Mesenteric fat pad (tissue), 1 donor: ENCODE data around the gene POLR2A. TPM values are rescaled to one million over a fixed set of nuclear protein-coding genes. Genes with fewer than 3 reads are reported as not detected.

Source experiments
- DNase-seq: peaks from one replicate; pipeline ENCODE4 v3.0.0-alpha.2; 2020; ENCODE audit warnings: low spot score
- total RNA-seq: library from RNA; stranded (reverse); fragmentation: NEBNext Ultra II Directional; extraction: Animal tissue kit (Norgen Biotek cat#: 25700); gene quantifications from one replicate; pipeline ENCODE4 v1.2.1, GENCODE V29; 2021
- donor health status: DM: yes; HTN: yes; CAD: no.

Gene POLR2A
- total RNA-seq, 1 donor from 2014 or later = 102 TPM

DNA sequence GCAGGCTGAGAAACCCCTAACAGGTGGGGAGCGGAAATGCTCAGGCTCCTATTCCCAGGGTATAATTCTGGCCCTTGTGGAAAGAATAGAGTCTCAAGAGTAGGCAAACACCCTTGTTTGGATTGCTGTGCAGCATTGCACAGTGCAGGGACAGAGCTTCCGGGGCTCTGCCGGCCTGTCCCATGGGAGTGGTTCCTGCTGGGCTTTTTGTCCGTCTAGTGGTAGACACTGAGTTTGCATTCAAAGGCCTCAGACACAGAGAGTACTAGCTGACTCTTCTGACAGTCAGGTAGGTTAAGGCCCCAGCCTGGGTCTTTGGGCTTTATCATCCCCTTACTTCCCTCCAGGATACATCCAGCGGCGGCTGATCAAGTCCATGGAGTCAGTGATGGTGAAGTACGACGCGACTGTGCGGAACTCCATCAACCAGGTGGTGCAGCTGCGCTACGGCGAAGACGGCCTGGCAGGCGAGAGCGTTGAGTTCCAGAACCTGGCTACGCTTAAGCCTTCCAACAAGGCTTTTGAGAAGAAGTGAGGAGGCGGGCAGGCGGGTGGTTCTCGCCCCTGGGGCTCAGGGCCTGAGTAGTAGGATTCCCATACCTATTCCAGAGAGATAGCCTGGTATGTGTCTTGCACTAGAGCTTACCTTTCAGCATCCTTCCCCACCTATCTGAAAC is 18.1 kb downstream of the POLR2A start:
- no peak for DNase-seq

DNA sequence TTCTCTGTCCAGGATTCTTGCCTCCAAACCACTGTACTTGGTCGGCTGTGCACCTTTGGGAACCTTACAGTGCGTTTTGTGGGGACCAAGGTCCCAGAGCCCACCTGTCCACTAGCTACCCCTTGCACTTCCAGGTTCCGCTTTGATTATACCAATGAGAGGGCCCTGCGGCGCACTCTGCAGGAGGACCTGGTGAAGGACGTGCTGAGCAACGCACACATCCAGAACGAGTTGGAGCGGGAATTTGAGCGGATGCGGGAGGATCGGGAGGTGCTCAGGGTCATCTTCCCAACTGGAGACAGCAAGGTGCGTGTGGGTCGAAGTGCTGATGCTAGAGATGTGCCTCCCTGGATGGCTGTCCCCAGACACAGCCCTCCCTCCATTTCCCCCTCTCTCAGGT is 18.8 kb downstream of the POLR2A start:
- no peak for DNase-seq

DNA sequence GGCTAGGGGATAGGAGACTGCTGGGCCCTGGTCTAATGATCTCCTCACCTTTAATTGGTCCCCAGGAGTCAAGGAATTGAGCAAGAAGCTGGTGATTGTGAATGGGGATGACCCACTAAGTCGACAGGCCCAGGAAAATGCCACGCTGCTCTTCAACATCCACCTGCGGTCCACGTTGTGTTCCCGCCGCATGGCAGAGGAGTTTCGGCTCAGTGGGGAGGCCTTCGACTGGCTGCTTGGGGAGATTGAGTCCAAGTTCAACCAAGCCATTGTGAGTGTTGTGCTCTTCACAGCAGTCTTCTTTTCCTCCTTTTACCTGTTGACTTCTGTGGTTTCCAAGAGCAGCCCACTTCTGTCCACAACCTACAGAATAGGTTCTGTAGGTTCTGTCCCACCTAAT is 19.4 kb downstream of the POLR2A start:
- no peak for DNase-seq

DNA sequence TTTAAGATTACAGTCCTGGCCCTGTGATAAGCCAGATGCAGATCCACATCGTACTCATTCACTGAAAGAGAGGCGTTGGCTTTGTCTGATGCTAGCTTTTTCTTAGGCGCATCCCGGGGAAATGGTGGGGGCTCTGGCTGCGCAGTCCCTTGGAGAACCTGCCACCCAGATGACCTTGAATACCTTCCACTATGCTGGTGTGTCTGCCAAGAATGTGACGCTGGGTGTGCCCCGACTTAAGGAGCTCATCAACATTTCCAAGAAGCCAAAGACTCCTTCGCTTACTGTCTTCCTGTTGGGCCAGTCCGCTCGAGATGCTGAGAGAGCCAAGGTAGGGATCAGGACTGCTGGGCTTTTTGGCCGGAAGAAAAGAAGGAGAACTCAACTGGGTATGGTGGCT is 24.0 kb downstream of the POLR2A start:
- DNase-seq = no peak

DNA sequence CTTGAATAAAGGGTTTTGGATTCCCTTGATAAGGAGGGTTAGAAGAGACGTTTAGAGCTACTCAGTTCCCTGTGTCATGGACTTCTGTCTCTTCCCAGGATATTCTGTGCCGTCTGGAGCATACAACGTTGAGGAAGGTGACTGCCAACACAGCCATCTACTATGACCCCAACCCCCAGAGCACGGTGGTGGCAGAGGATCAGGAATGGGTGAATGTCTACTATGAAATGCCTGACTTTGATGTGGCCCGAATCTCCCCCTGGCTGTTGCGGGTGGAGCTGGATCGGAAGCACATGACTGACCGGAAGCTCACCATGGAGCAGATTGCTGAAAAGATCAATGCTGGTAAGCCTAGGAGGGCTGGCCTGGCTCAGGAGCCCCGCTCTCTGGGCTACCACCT is 24.7 kb downstream of the POLR2A start:
- no peak for DNase-seq

DNA sequence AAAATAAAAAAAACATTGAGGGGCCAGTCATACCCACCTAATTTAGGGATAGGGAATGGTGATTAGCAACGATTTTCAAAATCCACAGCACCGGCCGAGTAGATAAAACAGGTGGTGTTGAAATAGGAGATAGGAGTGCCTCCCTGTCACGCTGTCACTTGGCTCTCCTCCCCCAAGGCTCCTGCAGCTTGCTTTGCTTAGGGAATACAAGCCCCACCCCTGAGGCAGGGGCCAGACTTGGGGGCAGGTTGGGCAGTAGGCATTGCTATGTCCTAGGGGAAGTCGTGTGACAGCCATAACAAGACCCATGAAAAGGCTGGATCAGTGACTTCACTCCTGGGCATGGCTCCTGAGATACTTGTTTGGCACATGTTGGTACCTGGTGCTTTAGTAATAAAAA is 25.8 kb downstream of the POLR2A start:
- DNase-seq = no peak

DNA sequence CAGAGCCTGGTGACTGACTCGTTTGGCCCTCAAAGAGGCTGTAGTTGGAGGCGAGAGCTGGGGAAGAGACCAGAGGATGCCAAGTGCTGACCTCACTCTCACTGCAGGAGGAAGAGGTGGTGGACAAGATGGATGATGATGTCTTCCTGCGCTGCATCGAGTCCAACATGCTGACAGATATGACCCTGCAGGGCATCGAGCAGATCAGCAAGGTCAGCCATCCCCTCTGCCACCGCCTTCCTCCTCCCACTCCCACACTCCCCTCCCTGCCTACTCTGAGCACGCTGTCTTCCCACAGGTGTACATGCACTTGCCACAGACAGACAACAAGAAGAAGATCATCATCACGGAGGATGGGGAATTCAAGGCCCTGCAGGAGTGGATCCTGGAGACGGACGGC is 26.9 kb downstream of the POLR2A start:
- DNase-seq = no peak

DNA sequence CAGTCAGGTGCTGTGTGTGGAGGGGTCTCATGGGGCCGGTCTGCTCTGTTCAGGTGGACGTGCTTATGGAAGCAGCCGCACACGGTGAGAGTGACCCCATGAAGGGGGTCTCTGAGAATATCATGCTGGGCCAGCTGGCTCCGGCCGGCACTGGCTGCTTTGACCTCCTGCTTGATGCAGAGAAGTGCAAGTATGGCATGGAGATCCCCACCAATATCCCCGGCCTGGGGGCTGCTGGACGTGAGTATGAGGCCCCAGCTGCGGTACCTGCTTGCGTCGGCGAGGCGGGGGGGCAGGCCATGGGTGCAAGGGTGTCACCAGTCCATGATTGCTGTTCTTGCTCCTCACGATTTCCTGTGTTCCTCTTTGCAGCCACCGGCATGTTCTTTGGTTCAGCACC is 27.9 kb downstream of the POLR2A start:
- no peak for DNase-seq

DNA sequence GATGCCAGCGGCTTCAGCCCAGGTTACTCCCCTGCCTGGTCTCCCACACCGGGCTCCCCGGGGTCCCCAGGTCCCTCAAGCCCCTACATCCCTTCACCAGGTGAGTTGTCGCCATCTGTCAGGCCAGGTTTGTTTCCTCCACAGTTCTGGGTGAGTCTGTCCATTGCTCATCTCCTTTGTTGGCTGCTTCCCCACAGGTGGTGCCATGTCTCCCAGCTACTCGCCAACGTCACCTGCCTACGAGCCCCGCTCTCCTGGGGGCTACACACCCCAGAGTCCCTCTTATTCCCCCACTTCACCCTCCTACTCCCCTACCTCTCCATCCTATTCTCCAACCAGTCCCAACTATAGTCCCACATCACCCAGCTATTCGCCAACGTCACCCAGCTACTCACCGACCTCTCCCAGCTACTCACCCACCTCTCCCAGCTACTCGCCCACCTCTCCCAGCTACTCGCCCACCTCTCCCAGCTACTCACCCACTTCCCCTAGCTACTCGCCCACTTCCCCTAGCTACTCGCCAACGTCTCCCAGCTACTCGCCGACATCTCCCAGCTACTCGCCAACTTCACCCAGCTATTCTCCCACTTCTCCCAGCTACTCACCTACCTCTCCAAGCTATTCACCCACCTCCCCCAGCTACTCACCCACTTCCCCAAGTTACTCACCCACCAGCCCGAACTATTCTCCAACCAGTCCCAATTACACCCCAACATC is 28.8 kb downstream of the POLR2A start:
- DNase-seq = no peak

DNA sequence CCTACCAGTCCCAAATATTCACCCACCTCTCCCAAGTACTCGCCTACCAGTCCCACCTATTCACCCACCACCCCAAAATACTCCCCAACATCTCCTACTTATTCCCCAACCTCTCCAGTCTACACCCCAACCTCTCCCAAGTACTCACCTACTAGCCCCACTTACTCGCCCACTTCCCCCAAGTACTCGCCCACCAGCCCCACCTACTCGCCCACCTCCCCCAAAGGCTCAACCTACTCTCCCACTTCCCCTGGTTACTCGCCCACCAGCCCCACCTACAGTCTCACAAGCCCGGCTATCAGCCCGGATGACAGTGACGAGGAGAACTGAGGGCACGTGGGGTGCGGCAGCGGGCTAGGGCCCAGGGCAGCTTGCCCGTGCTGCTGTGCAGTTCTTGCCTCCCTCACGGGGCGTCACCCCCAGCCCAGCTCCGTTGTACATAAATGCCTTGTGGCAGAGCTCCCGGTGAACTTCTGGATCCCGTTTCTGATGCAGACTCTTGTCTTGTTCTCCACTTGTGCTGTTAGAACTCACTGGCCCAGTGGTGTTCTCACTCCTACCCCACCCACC is 29.8 kb downstream of the POLR2A start:
- DNase-seq = no peak

DNA sequence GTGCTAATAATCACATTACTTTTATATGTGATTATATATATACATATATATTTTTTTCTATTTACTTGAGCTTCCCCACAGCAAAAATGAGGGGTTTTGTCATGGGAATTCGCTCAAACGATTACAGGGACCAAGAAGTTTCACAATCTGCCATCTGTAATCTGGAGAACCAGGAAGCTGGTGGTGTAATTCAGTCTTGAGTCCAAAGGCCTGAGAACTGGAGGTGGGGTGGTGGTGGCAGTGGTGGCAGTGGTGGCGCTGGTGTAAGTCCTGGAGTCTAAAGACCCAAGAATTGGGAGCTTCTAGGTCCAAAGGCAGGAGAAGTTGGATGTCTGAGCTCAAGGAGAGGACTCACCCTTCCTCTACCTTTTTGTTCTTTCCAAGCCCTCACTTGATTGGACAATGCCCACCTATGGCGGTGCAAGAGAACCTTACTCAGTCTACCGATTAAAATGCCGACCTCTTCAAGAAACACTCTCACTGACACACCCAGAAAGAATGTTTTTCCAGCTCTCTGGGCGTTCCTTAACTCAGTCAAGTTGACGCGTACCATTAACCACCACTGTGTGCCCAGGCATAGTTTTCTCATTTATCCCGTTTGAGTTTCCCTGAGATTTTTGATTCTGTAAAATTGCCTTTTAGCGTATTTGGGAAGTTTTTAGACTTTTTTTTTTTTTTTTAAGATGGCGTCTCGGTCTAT is 31.9 kb downstream of the POLR2A start:
- DNase-seq = no peak

DNA sequence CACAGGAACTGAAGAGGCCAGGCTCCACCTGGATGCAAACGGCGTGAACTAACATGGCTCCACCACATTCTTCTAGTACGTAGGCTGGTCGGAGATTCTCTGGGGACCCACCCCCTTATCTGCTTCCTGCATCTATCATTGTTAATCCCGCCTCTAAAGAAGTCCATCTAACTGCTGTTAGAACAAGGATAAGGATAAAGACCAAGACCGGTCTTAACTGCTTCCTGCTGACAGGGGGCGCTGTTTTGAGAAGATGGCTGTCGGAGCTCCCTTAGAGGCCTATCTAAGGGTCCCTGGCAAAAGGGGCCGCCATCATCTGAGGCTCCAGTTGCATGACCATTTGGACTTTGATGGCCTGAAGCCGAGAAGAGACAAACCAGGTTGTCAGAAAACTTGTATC is 38.9 kb downstream of the POLR2A start:
- no peak for DNase-seq

DNA sequence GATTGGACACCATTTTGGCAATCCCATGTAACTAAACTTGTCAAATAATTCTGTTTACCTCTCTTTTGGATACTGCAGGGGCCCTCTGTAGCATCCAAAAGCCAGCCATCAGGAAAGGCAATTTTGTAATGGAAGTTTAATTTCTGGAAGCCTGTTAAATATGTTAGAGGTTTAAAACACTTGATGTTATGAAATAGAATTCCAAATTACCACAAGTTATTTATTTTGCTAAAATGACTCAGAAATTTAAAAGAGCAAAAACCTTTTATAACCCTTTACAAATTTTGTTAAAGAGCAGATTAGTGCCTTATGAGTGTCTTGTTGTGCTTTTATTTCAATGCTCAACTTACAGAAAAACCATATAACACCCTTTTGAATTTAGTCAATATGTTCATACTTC is 44.7 kb downstream of the POLR2A start:
- DNase-seq = no peak

DNA sequence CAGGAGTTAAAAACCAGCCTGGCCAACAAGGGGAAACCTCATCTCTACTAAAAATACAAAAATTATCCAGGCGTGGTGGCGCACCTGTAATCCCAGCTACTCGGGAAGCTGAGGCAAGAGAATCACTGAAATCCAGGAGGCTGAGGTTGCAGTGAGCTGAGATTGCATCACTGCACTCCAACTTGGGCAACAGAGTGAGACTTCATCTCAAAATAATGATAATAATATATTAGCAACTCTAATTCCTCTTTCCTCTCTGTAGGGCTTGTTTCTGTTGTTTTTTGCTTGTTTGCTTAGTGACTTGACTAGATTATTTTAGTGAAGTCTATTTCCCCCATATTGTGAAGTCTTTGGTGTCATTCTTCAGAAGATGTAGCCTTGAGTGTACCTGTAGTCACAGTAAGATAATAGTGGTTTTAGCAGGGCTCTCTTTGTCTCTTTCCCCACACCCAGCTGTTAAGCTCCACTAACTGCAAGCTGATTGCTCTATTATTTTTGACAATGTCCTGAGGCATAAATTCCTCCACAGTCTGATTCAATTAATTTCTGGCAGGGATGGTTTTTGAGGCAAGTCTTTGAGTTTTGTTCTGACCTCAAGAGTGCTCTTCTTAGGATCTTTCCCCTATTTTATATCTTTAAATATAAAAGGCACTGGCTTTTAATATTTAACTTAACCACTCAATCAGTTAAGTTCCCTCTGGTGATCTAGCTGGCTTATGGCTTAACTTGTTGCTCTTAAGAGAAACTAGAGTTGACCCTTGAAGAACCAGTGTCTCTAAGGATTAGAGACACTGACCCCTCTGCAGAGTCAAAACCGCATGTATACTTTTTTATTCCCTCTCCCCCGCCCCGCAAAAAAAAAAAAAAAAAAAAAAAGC is 46.1 kb downstream of the POLR2A start:
- no peak for DNase-seq

DNA sequence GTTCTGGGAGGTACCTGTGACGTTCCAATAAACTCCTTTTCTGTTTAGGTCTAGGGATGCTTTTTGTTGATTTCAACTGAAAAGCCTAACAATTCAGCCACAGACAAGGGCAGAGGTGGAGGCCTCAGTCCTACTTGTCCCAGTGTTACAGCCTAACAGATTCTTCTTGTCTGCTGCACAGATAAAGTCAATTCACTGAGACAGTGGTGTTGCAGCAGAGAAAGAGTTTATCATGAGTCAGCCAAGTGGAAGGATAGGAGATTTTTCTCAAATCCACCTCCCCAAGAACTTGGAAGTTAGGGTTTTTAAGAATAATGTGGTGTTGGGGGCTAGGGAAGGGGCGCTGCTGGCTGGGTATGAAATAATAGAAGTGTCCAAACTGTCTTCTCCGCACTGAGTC is 53.9 kb downstream of the POLR2A start:
- DNase-seq = no peak

DNA sequence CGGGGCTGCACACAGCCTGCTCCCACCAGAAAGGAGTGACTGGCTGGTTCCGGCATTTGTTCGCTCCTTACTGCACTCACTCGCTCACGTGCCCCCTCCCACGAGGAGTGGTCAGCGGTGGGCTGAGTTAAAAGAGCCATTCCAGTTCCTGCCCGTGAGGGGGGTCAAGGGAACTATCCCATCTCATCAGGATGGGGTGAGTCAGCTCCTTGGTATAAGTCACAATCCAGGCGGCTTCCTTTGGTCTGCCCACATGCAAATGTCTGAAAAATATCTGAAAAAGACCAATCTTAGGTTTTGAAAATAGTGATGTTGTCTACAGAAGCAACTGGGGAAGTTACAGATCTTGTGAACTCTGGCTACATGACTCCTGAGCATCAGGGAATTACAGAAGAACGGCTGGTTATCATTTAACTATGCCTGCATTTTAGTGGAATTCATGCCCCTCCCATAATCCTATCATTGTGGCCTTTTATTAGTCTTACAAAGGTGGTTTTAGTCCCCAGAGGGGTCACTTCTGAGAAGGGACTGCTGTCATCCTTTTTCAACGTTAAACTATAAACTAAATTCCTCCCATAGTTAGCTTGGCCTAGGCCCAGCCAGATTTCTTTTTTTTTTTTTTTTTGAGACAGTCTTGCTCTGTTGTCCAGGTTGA is 54.9 kb downstream of the POLR2A start:
- no peak for DNase-seq

DNA sequence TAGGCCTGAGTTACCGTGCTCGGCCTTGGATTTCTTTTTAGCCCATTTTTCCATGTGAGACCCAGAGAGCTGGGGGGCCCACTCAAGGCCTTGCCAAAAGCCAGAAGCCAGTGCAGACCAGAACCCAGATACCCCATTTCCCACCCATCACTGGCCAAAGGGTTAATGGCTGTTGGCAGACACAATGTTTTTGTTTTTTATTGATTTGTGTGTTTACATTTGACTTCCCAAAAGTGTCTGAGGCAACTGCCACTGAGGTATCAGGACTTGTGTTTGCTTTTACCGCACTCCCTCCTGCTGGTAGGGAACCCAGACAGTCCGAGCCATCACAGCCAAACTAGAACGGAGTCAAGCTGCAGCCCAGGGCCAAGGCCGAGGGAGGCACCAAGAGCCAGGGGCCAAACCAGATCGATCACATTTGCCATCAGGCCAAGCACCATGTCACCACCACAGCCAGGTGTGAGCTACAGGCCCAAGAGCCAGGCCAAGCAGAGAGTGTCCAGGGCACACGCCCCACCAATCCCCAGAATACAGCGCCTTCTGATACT is 57.0 kb downstream of the POLR2A start:
- no peak for DNase-seq

DNA sequence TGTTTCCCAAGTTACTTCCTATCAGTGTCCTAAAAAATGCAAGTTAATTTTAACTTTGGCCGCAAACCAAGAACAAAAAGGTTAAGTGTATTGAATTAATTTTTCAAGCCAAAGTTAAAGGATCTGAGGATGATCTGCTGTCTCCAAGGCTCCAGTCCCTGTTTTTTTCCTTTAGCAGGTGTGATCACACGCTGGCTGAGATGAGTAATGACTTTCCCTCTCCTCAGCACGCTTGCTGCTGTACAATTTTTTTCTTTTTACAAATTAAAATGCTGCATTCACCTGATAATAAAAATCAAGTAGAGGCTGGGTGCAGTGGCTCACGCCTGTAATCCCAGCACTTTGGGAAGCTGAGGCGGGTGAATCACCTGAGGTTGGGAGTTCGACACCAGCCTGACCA is 60.7 kb downstream of the POLR2A start:
- DNase-seq = no peak

DNA sequence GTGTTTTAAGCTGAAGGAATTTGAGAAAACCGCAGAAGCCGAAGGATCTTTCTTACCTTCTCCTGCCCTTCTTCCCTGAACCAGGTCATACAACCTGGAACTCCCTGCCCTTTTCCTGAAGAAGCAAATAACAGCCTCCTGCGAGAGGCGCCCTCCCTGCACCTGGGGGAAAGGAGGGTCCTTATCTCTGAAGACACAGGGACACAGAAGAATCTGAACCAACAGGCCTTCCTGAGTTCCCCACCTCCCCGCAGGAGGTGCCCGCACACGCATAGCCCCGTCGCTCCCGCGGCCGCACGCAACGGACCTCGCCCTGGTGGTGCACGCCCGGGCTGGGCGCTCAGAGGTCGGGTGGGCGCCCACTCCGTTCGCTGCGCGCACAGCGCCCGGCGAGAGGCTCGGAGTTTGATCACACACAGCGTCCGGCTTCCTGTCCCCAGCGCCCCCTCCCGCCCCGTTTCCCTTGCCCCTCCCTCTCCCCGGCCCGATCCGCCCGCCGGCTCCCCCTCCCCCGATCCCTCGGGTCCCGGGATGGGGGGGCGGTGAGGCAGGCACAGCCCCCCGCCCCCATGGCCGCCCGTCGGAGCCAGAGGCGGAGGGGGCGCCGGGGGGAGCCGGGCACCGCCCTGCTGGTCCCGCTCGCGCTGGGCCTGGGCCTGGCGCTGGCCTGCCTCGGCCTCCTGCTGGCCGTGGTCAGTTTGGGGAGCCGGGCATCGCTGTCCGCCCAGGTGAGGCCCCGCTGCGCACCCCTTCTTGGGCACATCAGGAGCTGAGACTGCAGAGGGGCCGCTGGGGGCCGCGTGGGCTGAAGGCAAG is 64.6 kb downstream of the POLR2A start, which contains the start of gene TNFSF12:
Gene TNFSF12, plus strand, starts transcription at position 474 of the 816 bp plus-strand sequence. Its CDS starts 96 bp downstream, at position 570.
- peak; percentile 91 for DNase-seq
